K562 (cell line): Measurements from ENCODE around the gene DCLK2. TPM values are rescaled to one million over a fixed set of nuclear protein-coding genes. Genes with fewer than 3 reads are reported as not detected.

Source experiments
- CBX8 ChIP-seq: fragments of 200-600 bp; sonication (generic); IDR thresholded peaks from 2 replicates; pipeline ENCODE4 v1.6.1; 2012; ENCODE audit warnings: borderline replicate concordance, mixed run types, low read depth, mild to moderate bottlenecking, moderate library complexity, mixed read lengths, low read length, control low read depth, inconsistent platforms; ENCODE audit not compliant: poor library complexity, severe bottlenecking; ENCODE audit errors: extremely low read depth
- MCM3 ChIP-seq: fragments of 450-650 bp; IDR thresholded peaks from 2 replicates; pipeline ENCODE4 v1.6.1; 2016
- MTF1 ChIP-seq: fragments of 250-450 bp; sonication (Bioruptor Pico); IDR thresholded peaks from 2 replicates; pipeline ENCODE4 v1.9.0; 2021; ENCODE audit warnings: moderate library complexity, mild to moderate bottlenecking, inconsistent platforms, borderline replicate concordance
- NCOA2 ChIP-seq, 2 experiments: fragments of 450-650 bp; IDR thresholded peaks; 2 replicates each; pipeline ENCODE4 v1.6.1; 2018; ENCODE audit warnings: mild to moderate bottlenecking in 2 of 2, moderate library complexity in 1 of 2; ENCODE audit not compliant: partially characterized antibody in 2 of 2
- NFYB ChIP-seq: IDR thresholded peaks from 2 replicates; pipeline ENCODE4 v1.6.1; 2011; ENCODE audit warnings: mild to moderate bottlenecking, moderate library complexity; ENCODE audit not compliant: insufficient read length; ENCODE audit errors: extremely low read depth
- PURB ChIP-seq: sonication (generic); formaldehyde crosslinking; IDR thresholded peaks from 2 replicates; pipeline ENCODE4 v1.9.0; 2021; ENCODE audit warnings: low read depth, mild to moderate bottlenecking, missing genetic modification reagents
- polyA plus RNA-seq, 8 experiments: library from polyadenylated mRNA; depleted of rRNA in 4 of 8; stranded (reverse) in 5 of 8; unstranded in 3 of 8; fragments of >200 nt; fragmentation: Nextera tagmentation in 2 of 8; fragmentation: Illumina TruSeq in 1 of 8; extraction: Ambion mirVana in 2 of 8; extraction: Trizol in 1 of 8; gene quantifications; 2 replicates each; pipeline versions ENCODE4 v1.2.1 to v1.2.3, GENCODE V29; 2011 to 2014; ENCODE audit warnings: inconsistent platforms in 1 of 8, missing spikeins in 1 of 8
- total RNA-seq, 7 experiments: library from RNA; depleted of rRNA in 6 of 7; stranded (reverse); fragments of >200 nt in 6 of 7; fragmentation: Illumina TruSeq in 2 of 7; extraction: Trizol in 2 of 7; gene quantifications; 2 replicates each; pipeline versions ENCODE4 v1.2.1 to v1.2.3, GENCODE V29; 2011 to 2021; ENCODE audit warnings: low replicate concordance in 1 of 7
- TF ChIP-seq, protein P1 (sequence below), 2 experiments: fragments of 450-650 bp; IDR thresholded peaks; 2 replicates each; pipeline ENCODE4 v1.6.1; 2018; ENCODE audit warnings: mild to moderate bottlenecking in 2 of 2, low read depth in 1 of 2; ENCODE audit not compliant: partially characterized antibody in 2 of 2
- TF ChIP-seq, protein P2 (sequence below): fragments of 250-450 bp; sonication (Bioruptor Pico); IDR thresholded peaks from 2 replicates; pipeline ENCODE4 v1.8.0; 2021; ENCODE audit warnings: mild to moderate bottlenecking, moderate library complexity
- TF ChIP-seq, protein P3 (sequence below): IDR thresholded peaks from 3 replicates; pipeline ENCODE4 v1.6.1; 2011; ENCODE audit warnings: borderline replicate concordance, mild to moderate bottlenecking; ENCODE audit not compliant: insufficient read length, insufficient read depth

The DCLK2 gene
- total and polyA plus RNA-seq, 9 of the 15 experiments (the other 6 are each of a cell fraction or from before 2014, with no cell fraction given) = not detected

DNA sequence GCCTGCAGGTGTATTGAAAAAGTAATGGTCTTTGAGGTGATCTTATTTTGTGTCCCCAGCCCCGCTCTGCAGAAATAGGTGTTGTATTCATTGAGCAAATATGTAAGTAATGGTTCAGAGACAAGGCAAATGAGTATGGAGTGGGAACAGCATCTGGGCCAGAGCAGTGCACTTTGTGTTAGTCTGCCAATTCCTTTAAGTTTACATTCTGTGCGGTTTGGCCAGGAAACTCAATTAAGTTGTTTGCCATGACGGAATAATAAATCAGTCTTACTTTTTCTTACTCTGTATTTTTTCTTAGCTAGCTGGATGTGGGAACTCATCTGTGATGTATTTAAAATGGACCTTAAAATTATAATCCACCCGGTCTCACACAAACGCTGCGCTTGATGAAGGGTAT, 12.6 kb downstream of the DCLK2 start (continued):
- TF ChIP-seq, protein P1, sequence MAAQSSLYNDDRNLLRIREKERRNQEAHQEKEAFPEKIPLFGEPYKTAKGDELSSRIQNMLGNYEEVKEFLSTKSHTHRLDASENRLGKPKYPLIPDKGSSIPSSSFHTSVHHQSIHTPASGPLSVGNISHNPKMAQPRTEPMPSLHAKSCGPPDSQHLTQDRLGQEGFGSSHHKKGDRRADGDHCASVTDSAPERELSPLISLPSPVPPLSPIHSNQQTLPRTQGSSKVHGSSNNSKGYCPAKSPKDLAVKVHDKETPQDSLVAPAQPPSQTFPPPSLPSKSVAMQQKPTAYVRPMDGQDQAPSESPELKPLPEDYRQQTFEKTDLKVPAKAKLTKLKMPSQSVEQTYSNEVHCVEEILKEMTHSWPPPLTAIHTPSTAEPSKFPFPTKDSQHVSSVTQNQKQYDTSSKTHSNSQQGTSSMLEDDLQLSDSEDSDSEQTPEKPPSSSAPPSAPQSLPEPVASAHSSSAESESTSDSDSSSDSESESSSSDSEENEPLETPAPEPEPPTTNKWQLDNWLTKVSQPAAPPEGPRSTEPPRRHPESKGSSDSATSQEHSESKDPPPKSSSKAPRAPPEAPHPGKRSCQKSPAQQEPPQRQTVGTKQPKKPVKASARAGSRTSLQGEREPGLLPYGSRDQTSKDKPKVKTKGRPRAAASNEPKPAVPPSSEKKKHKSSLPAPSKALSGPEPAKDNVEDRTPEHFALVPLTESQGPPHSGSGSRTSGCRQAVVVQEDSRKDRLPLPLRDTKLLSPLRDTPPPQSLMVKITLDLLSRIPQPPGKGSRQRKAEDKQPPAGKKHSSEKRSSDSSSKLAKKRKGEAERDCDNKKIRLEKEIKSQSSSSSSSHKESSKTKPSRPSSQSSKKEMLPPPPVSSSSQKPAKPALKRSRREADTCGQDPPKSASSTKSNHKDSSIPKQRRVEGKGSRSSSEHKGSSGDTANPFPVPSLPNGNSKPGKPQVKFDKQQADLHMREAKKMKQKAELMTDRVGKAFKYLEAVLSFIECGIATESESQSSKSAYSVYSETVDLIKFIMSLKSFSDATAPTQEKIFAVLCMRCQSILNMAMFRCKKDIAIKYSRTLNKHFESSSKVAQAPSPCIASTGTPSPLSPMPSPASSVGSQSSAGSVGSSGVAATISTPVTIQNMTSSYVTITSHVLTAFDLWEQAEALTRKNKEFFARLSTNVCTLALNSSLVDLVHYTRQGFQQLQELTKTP (IDR thresholded peaks at IDR 0.05; ENCODE audit: low read depth in 1 of 2, partially characterized antibody in 2 of 2) = no peak
- no peak for TF ChIP-seq MCM3
- TF ChIP-seq NCOA2 (IDR thresholded peaks at IDR 0.05; ENCODE audit: partially characterized antibody in 2 of 2) = no peak
- no peak for TF ChIP-seq CBX8
- TF ChIP-seq, protein P2, sequence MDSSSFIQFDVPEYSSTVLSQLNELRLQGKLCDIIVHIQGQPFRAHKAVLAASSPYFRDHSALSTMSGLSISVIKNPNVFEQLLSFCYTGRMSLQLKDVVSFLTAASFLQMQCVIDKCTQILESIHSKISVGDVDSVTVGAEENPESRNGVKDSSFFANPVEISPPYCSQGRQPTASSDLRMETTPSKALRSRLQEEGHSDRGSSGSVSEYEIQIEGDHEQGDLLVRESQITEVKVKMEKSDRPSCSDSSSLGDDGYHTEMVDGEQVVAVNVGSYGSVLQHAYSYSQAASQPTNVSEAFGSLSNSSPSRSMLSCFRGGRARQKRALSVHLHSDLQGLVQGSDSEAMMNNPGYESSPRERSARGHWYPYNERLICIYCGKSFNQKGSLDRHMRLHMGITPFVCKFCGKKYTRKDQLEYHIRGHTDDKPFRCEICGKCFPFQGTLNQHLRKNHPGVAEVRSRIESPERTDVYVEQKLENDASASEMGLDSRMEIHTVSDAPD (CRISPR knock-in tag) = no peak
- TF ChIP-seq MTF1 (CRISPR knock-in tag) = no peak
- no peak for TF ChIP-seq PURB
- TF ChIP-seq, protein P3, sequence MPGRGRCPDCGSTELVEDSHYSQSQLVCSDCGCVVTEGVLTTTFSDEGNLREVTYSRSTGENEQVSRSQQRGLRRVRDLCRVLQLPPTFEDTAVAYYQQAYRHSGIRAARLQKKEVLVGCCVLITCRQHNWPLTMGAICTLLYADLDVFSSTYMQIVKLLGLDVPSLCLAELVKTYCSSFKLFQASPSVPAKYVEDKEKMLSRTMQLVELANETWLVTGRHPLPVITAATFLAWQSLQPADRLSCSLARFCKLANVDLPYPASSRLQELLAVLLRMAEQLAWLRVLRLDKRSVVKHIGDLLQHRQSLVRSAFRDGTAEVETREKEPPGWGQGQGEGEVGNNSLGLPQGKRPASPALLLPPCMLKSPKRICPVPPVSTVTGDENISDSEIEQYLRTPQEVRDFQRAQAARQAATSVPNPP = no peak
- TF ChIP-seq NFYB = no peak
- TF ChIP-seq, all 486 proteins: peak for 0
